A673 (cell line): ENCODE data around the gene ORC2. TPM values are rescaled to one million over a fixed set of nuclear protein-coding genes. Genes with fewer than 3 reads are reported as not detected.

Experiments
- BruUV-seq: library from RNA; stranded (reverse); fragments of 400-500 nt; replicated peaks from 2 replicates; lab custom pipeline; 2021; lab: Mats Ljungman, UMichigan
- CTCF ChIA-PET: fragments of 300-600 bp; sonication (Branson Sonifier 250); formaldehyde crosslinking; loops from one replicate; lab custom pipeline; 2022; ENCODE audit warnings: antibody characterized with exemption; lab: Charles Lee
- POLR2A ChIA-PET: fragments of 300-600 bp; sonication (Branson Sonifier 250); formaldehyde crosslinking; loops from one replicate; lab custom pipeline; 2022; ENCODE audit warnings: antibody characterized with exemption; ENCODE audit not compliant: low non-redundant PET; lab: Charles Lee
- DNase-seq: peaks from one replicate; pipeline ENCODE4 v3.0.0-alpha.2; 2015; ENCODE audit warnings: low spot score
- H3K27ac ChIP-seq: fragments of 200-600 bp; sonication (generic); 2 replicates; pipeline ENCODE4 v1.5.1; 2016; ENCODE audit warnings: mixed run types, low read depth, mild to moderate bottlenecking, mixed read lengths, antibody characterized with exemption, low read length; ENCODE audit not compliant: poor library complexity, severe bottlenecking
- H3K27me3 ChIP-seq: fragments of 200-600 bp; sonication (generic); replicated peaks from 2 replicates; pipeline ENCODE4 v1.6.1; 2017; ENCODE audit warnings: mixed run types, low read depth, mild to moderate bottlenecking, mixed read lengths, antibody characterized with exemption, low read length; ENCODE audit not compliant: insufficient read depth, poor library complexity
- H3K36me3 ChIP-seq: fragments of 200-600 bp; sonication (generic); 2 replicates; pipeline ENCODE4 v1.6.1; 2016; ENCODE audit warnings: mixed run types, mild to moderate bottlenecking, mixed read lengths, antibody characterized with exemption, low read length; ENCODE audit not compliant: insufficient read depth, poor library complexity, severe bottlenecking
- H3K4me1 ChIP-seq: fragments of 200-600 bp; sonication (generic); 2 replicates; pipeline ENCODE4 v1.6.1; 2017; ENCODE audit warnings: mixed run types, mild to moderate bottlenecking, mixed read lengths, antibody characterized with exemption, low read length; ENCODE audit not compliant: insufficient read depth, poor library complexity, severe bottlenecking
- H3K4me3 ChIP-seq: fragments of 200-600 bp; sonication (generic); 2 replicates; pipeline ENCODE4 v1.5.1; 2016; ENCODE audit warnings: low read depth, mixed run types, mild to moderate bottlenecking, mixed read lengths, low read length; ENCODE audit not compliant: poor library complexity, severe bottlenecking
- H3K9me3 ChIP-seq: fragments of 200-600 bp; sonication (generic); 2 replicates; pipeline ENCODE4 v1.6.1; 2016; ENCODE audit warnings: mixed run types, low read depth, mild to moderate bottlenecking, mixed read lengths, antibody characterized with exemption, low read length; ENCODE audit not compliant: poor library complexity, severe bottlenecking
- CTCF ChIP-seq: fragments of 300-800, 200-600 bp; sonication (generic); conservative IDR thresholded peaks from 2 replicates; pipeline ENCODE4 v1.5.1; 2017; ENCODE audit warnings: low read depth, mild to moderate bottlenecking, antibody characterized with exemption, low read length, moderate library complexity, mixed read lengths
- EZH2 ChIP-seq: fragments of 200-600 bp; sonication (generic); IDR thresholded peaks from 2 replicates; pipeline ENCODE4 v1.6.1; 2017; ENCODE audit warnings: borderline replicate concordance, low read depth, mild to moderate bottlenecking, mixed read lengths, antibody characterized with exemption, low read length; ENCODE audit not compliant: poor library complexity, severe bottlenecking
- intact Hi-C: fragments of 100-400 bp; cut with micrococcal nuclease; formaldehyde crosslinking; loops from one replicate; pipeline ENCODE4 v1.10.0; 2022; ENCODE audit not compliant: unreplicated experiment
- total RNA-seq: library from RNA; stranded (reverse); gene quantifications from 2 replicates; pipeline ENCODE4 v1.2.3, GENCODE V29; 2021

ORC2 gene
- total RNA-seq, 1 experiment from 2014 or later = 48.6 TPM

GRCh38 chr2:200944467-200945394 lies 18.7 kb downstream of the ORC2 start:
- POLR2A ChIA-PET = no interaction called here
- no peaks in the 10 kb centered on the region for H3K27me3 ChIP-seq
- intact Hi-C loops = no loop called here
- no TSS peak for BruUV-seq
- peaks cover 50% of the 10 kb centered on the region for H3K36me3 ChIP-seq
- no peak overlapping the region for H3K27ac ChIP-seq
- H3K4me1 ChIP-seq = no peaks in the 10 kb centered on the region
- no peaks in the 10 kb centered on the region for H3K9me3 ChIP-seq
- no peak overlapping the region for H3K4me3 ChIP-seq
- peak; percentile 18 for DNase-seq
- no peak for TF ChIP-seq CTCF
- no peak for TF ChIP-seq EZH2
- CTCF ChIA-PET = no interaction called here

GRCh38 chr2:200943527-200944105 lies 19.8 kb downstream of the ORC2 start:
- Histone ChIP-seq H3K36me3 (peaks cover 45% of the 10 kb centered on the region), H3K9me3 (no peaks in the 10 kb centered on the region), H3K27me3 (no peaks in the 10 kb centered on the region), H3K4me1 (no peaks in the 10 kb centered on the region), H3K4me3 (no peak overlapping the region), H3K27ac (no peak overlapping the region)
- TF ChIP-seq CTCF = no peak
- no peak for TF ChIP-seq EZH2
- intact Hi-C loops = no loop called here
- no TSS peak for BruUV-seq
- CTCF ChIA-PET = no interaction called here
- POLR2A ChIA-PET = interaction anchor here (0.6 kb wide), 1 partner anchor 346 kb away, joined by 3 read pairs; no protein-coding TSS in a partner anchor
- no peak for DNase-seq

GRCh38 chr2:200939832-200940231 lies 23.6 kb downstream of the ORC2 start:
- intact Hi-C loops = no loop called here

More at GRCh38 chr2:200939832-200940231, 23.6 kb downstream of the ORC2 start:
- ChIA-PET POLR2A (no interaction called here), CTCF (no interaction called here)
- H3K27me3 ChIP-seq = no peaks in the 10 kb centered on the region
- BruUV-seq = no TSS peak
- DNase-seq = no peak
- TF ChIP-seq CTCF (no peak), EZH2 (no peak)
- peaks cover 57% of the 10 kb centered on the region for H3K36me3 ChIP-seq
- H3K4me1 ChIP-seq = no peaks in the 10 kb centered on the region
- H3K9me3 ChIP-seq = no peaks in the 10 kb centered on the region
- no peak overlapping the region for H3K4me3 ChIP-seq
- no peak overlapping the region for H3K27ac ChIP-seq
